H1 (cell line): ENCODE measurements around the gene C6orf136. TPM values are rescaled to one million over a fixed set of nuclear protein-coding genes. Genes with fewer than 3 reads are reported as not detected.

Source experiments
- CTCF ChIA-PET: fragments of 300-600 bp; sonication (Branson Sonifier 250); formaldehyde crosslinking; loops from one replicate; lab custom pipeline; 2021; ENCODE audit not compliant: partially characterized antibody; lab: Charles Lee
- POLR2A ChIA-PET: fragments of 300-600 bp; sonication (Branson Sonifier 250); formaldehyde crosslinking; loops from one replicate; lab custom pipeline; 2021; ENCODE audit warnings: inconsistent platforms; ENCODE audit not compliant: partially characterized antibody; lab: Charles Lee
- DNase-seq, 2 experiments: peaks; one replicate each; pipeline versions ENCODE4 v3.0.0 to v3.0.0-alpha.2; 2010 to 2022; ENCODE audit warnings: low spot score in 2 of 2, low read depth in 1 of 2, mixed read lengths in 1 of 2
- FAIRE-seq: peaks from 2 replicates; lab custom pipeline; 2011; peaks lifted over from hg19 to GRCh38; lab: Jason Lieb, UNC
- H2AFZ ChIP-seq: 2 replicates; pipeline ENCODE4 v1.8.1; 2012; ENCODE audit warnings: low read length, inconsistent platforms
- H2AK5ac ChIP-seq: 2 replicates; pipeline ENCODE4 v1.6.1; 2013; ENCODE audit warnings: low read depth, low read length
- H2BK120ac ChIP-seq: replicated peaks from 2 replicates; pipeline ENCODE3; 2013; ENCODE audit warnings: low read depth, low read length, inconsistent platforms
- H2BK12ac ChIP-seq: 2 replicates; pipeline ENCODE4 v1.6.1; 2013; ENCODE audit warnings: low read depth, low read length
- H2BK15ac ChIP-seq: 2 replicates; pipeline ENCODE4 v1.6.1; 2013; ENCODE audit warnings: low read length
- H2BK20ac ChIP-seq: 2 replicates; pipeline ENCODE4 v1.6.1; 2013; ENCODE audit warnings: low read length
- H2BK5ac ChIP-seq: 2 replicates; pipeline ENCODE4 v1.6.1; 2013; ENCODE audit warnings: low read depth, low read length
- H3K14ac ChIP-seq: 2 replicates; pipeline ENCODE4 v1.6.1; 2013; ENCODE audit warnings: inconsistent platforms; ENCODE audit not compliant: insufficient read length
- H3K18ac ChIP-seq: 2 replicates; pipeline ENCODE4 v1.6.1; 2013; ENCODE audit warnings: low read length; ENCODE audit errors: extremely low read depth
- H3K23ac ChIP-seq: 2 replicates; pipeline ENCODE4 v1.6.1; 2013; ENCODE audit warnings: inconsistent platforms; ENCODE audit not compliant: insufficient read length
- H3K23me2 ChIP-seq: 2 replicates; pipeline ENCODE4 v1.6.1; 2013; ENCODE audit warnings: low read depth, low read length
- H3K27ac ChIP-seq: 2 replicates; pipeline ENCODE4 v1.6.1; 2011; ENCODE audit warnings: low read depth, low read length, inconsistent platforms
- H3K27me3 ChIP-seq, 4 experiments: replicated peaks in 1 of 4; 1 replicate in 1 of 4; 2 replicates in 3 of 4; pipeline versions ENCODE4 v1.6.1 to v1.8.1; 2011 to 2013; ENCODE audit warnings: low read length in 3 of 4, mild to moderate bottlenecking in 3 of 4, inconsistent platforms in 2 of 4, mixed read lengths in 2 of 4, moderate library complexity in 1 of 4; ENCODE audit not compliant: control insufficient read depth in 3 of 4, insufficient read depth in 3 of 4; ENCODE audit errors: extremely low read depth in 1 of 4
- H3K36me3 ChIP-seq, 4 experiments: 2 replicates each; pipeline versions ENCODE4 v1.6.1 to v1.8.1; 2011 to 2013; ENCODE audit warnings: mild to moderate bottlenecking in 4 of 4, low read length in 3 of 4, moderate library complexity in 2 of 4, control low read depth in 1 of 4, inconsistent platforms in 1 of 4; ENCODE audit not compliant: insufficient read depth in 4 of 4, control insufficient read depth in 2 of 4
- H3K4ac ChIP-seq: replicated peaks from 2 replicates; pipeline ENCODE3; 2013; ENCODE audit warnings: low read length, low read depth, mixed read lengths, inconsistent platforms; ENCODE audit not compliant: insufficient read length
- H3K4me1 ChIP-seq, 4 experiments: replicated peaks in 1 of 4; 1 replicate in 1 of 4; 2 replicates in 3 of 4; pipeline versions ENCODE4 v1.6.1 to v1.8.1; 2011 to 2013; ENCODE audit warnings: low read length in 3 of 4, inconsistent platforms in 2 of 4, mixed read lengths in 1 of 4; ENCODE audit not compliant: insufficient read depth in 4 of 4, control insufficient read depth in 3 of 4
- H3K4me2 ChIP-seq, 2 experiments: 2 replicates each; pipeline versions ENCODE4 v1.6.1 to v1.8.1; 2011 to 2013; ENCODE audit warnings: low read depth in 2 of 2, low read length in 2 of 2, control low read depth in 1 of 2, inconsistent platforms in 1 of 2, mild to moderate bottlenecking in 1 of 2; ENCODE audit not compliant: insufficient read depth in 1 of 2
- H3K4me3 ChIP-seq, 4 experiments: fragments of 200-600, 300-600 bp in 1 of 4; sonication (generic), shearing (Covaris generic), sonication (Bioruptor Twin) in 1 of 4; 2 replicates each; pipeline versions ENCODE4 v1.5.1 to v1.8.1; 2011 to 2016; ENCODE audit warnings: low read length in 4 of 4, low read depth in 3 of 4, control low read depth in 2 of 4, inconsistent platforms in 2 of 4, mild to moderate bottlenecking in 2 of 4, mixed read lengths in 1 of 4, moderate library complexity in 1 of 4; ENCODE audit not compliant: insufficient read depth in 2 of 4; ENCODE audit errors: extremely low read depth in 1 of 4
- H3K56ac ChIP-seq: replicated peaks from 2 replicates; pipeline ENCODE3; 2013; ENCODE audit warnings: low read depth, mild to moderate bottlenecking, mixed read lengths, low read length, inconsistent platforms; ENCODE audit not compliant: insufficient read length
- H3K79me1 ChIP-seq: 2 replicates; pipeline ENCODE4 v1.6.1; 2013; ENCODE audit warnings: low read depth, low read length, control low read depth
- H3K79me2 ChIP-seq, 2 experiments: 2 replicates each; pipeline versions ENCODE4 v1.6.1 to v1.8.1; 2012 to 2013; ENCODE audit warnings: low read length in 2 of 2, mild to moderate bottlenecking in 2 of 2, inconsistent platforms in 1 of 2; ENCODE audit not compliant: insufficient read depth in 2 of 2, control insufficient read depth in 1 of 2
- H3K9ac ChIP-seq, 4 experiments: replicated peaks in 1 of 4; 1 replicate in 1 of 4; 2 replicates in 3 of 4; pipeline versions ENCODE4 v1.6.1 to v1.8.1; 2011 to 2013; ENCODE audit warnings: low read depth in 3 of 4, low read length in 3 of 4, control low read depth in 2 of 4, mild to moderate bottlenecking in 2 of 4, moderate library complexity in 2 of 4, inconsistent platforms in 1 of 4; ENCODE audit errors: extremely low read depth in 1 of 4
- H3K9me3 ChIP-seq, 2 experiments: 2 replicates each; pipeline versions ENCODE4 v1.6.1 to v1.8.1; 2012 to 2013; ENCODE audit warnings: mild to moderate bottlenecking in 2 of 2, moderate library complexity in 2 of 2, control low read depth in 1 of 2, inconsistent platforms in 1 of 2, low read depth in 1 of 2, low read length in 1 of 2, mixed read lengths in 1 of 2; ENCODE audit not compliant: insufficient read depth in 2 of 2
- H4K20me1 ChIP-seq, 2 experiments: replicated peaks in 1 of 2; 2 replicates each; pipeline versions ENCODE3 to v1.8.1; 2011 to 2013; ENCODE audit warnings: inconsistent platforms in 2 of 2, low read length in 2 of 2, mild to moderate bottlenecking in 1 of 2; ENCODE audit not compliant: insufficient read depth in 2 of 2, control insufficient read depth in 1 of 2
- H4K5ac ChIP-seq: 2 replicates; pipeline ENCODE4 v1.6.1; 2013; ENCODE audit warnings: low read length, low read depth, mixed read lengths, inconsistent platforms; ENCODE audit not compliant: insufficient read length
- H4K8ac ChIP-seq: 2 replicates; pipeline ENCODE4 v1.8.0; 2013; ENCODE audit warnings: mild to moderate bottlenecking, moderate library complexity, low read length, inconsistent platforms; ENCODE audit not compliant: insufficient read depth; ENCODE audit errors: extremely low read depth
- H4K91ac ChIP-seq: replicated peaks from 2 replicates; pipeline ENCODE3; 2013; ENCODE audit warnings: low read length, mixed read lengths, inconsistent platforms; ENCODE audit not compliant: insufficient read length
- BACH1 ChIP-seq: IDR thresholded peaks from 2 replicates; pipeline ENCODE4 v1.6.1; 2012; ENCODE audit warnings: low read length, improper control_type of control experiment
- CEBPB ChIP-seq: IDR thresholded peaks from 2 replicates; pipeline ENCODE4 v1.6.1; 2012; ENCODE audit warnings: low read depth, low read length
- CHD1 ChIP-seq: IDR thresholded peaks from 2 replicates; pipeline ENCODE4 v1.6.1; 2012; ENCODE audit warnings: low read depth, low read length, improper control_type of control experiment
- CHD2 ChIP-seq: IDR thresholded peaks from 2 replicates; pipeline ENCODE4 v1.6.1; 2012; ENCODE audit warnings: low read length, improper control_type of control experiment
- JUND ChIP-seq: IDR thresholded peaks from 2 replicates; pipeline ENCODE4 v1.6.1; 2011; ENCODE audit warnings: mild to moderate bottlenecking, improper control_type of control experiment, low read length
- POLR2A ChIP-seq, 2 experiments: IDR thresholded peaks; 1 replicate in 1 of 2; 2 replicates in 1 of 2; pipeline ENCODE4 v1.6.1; 2011; ENCODE audit warnings: low read depth in 2 of 2, low read length in 2 of 2, mild to moderate bottlenecking in 2 of 2; ENCODE audit errors: control extremely low read depth in 1 of 2
- POLR2AphosphoS5 ChIP-seq: IDR thresholded peaks from 2 replicates; pipeline ENCODE4 v1.6.1; 2011; ENCODE audit warnings: low read depth, low read length
- WGBS, 2 experiments: shearing (Covaris generic) in 1 of 2; methylation state at CpG; one replicate each; pipeline versions ENCODE4 v1.1.6 to v1.1.7; 2013 to 2015; ENCODE audit warnings: low lambda C conversion rate in 2 of 2, mixed read lengths in 2 of 2, inconsistent platforms in 1 of 2, low coverage in 1 of 2, missing lambda C conversion rate in 1 of 2; ENCODE audit not compliant: insufficient replicate concordance in 2 of 2, insufficient coverage in 1 of 2, insufficient read length in 1 of 2; ENCODE audit errors: extremely low coverage in 1 of 2, missing lambda C conversion rate in 1 of 2; 5-methylcytosine and 5-hydroxymethylcytosine counted together
- polyA plus RNA-seq, 7 experiments: library from polyadenylated mRNA; depleted of rRNA in 3 of 7; stranded (reverse) in 5 of 7; unstranded in 2 of 7; fragments of >200 nt in 5 of 7; fragments of 200-250 nt in 2 of 7; gene quantifications; 1 replicate in 5 of 7; 2 replicates in 1 of 7; 4 replicates in 1 of 7; pipeline versions ENCODE4 v1.2.1 to v1.2.3, GENCODE V29; 2011 to 2013; ENCODE audit warnings: missing spikeins in 2 of 7, mixed read lengths in 2 of 7
- total RNA-seq: library from RNA; stranded (reverse); fragmentation: NEBNext Ultra II Directional; extraction: Animal tissue kit (Norgen Biotek cat#: 25700); gene quantifications from 2 replicates; pipeline ENCODE4 v1.2.1, GENCODE V29; 2021

Gene C6orf136
- total and polyA plus RNA-seq, 2 of the 8 experiments (the other 6 are each of a cell fraction or from before 2014, with no cell fraction given), result 20.8 to 23.1 TPM

GRCh38 chr6:30614044-30614842, 32.7 kb upstream of the C6orf136 start:
- H4K8ac ChIP-seq, result no peak overlapping the region
- no peaks in the 10 kb centered on the region for H3K9me3 ChIP-seq
- H2BK12ac ChIP-seq, result peak overlapping the region; percentile 35; the same call in 1 of the 2 replicates
- H3K23me2 ChIP-seq, result peaks cover 14% of the 10 kb centered on the region
- H3K14ac ChIP-seq, result no peak overlapping the region
- H3K56ac ChIP-seq, result no peak overlapping the region
- CTCF ChIA-PET, result interaction anchor here (0.6 to 2.4 kb wide), 7 partner anchors 9 to 27 kb away, joined by 3 to 17 read pairs (median 3); no protein-coding TSS in a partner anchor
- H4K5ac ChIP-seq, result no peak overlapping the region
- peak overlapping the region; percentile 31 to 90 (median 44); a peak in 7 of 8 replicates for H3K4me3 ChIP-seq
- H3K27me3 ChIP-seq, result no peaks in the 10 kb centered on the region
- FAIRE-seq (no peak), DNase-seq (no peak)
- H2AFZ ChIP-seq, result no peak overlapping the region
- TF ChIP-seq CHD1, result peak; percentile 19; the same call in 1 of the 2 replicates
- TF ChIP-seq CHD2, result peak; percentile 24; the same call in 1 of the 2 replicates
- TF ChIP-seq POLR2AphosphoS5, result peak; percentile 81
- no peak for TF ChIP-seq CEBPB
- no peak for TF ChIP-seq BACH1
- no peak for TF ChIP-seq JUND
- peak in 1 of 2 experiments; percentile 59; a peak in 2 of 3 replicates for TF ChIP-seq POLR2A (IDR thresholded peaks at IDR 0.05; ENCODE audit: control extremely low read depth in 1 of 2, low read depth in 2 of 2, low read length in 2 of 2)
- no peak overlapping the region for H2BK120ac ChIP-seq
- H2BK15ac ChIP-seq, result no peak overlapping the region
- H3K27ac ChIP-seq, result peak overlapping the region; percentile 98
- H3K18ac ChIP-seq, result peak overlapping the region; percentile 34; the same call in 1 of the 2 replicates
- 72% methylated on average over 8 of the region's 8 CpGs; no CpG with 5 or more reads in 1 of the 2 experiments for WGBS, 2 experiments
- H3K79me1 ChIP-seq, result peaks cover 11% of the 10 kb centered on the region; the same call in 1 of the 2 replicates
- no peak overlapping the region for H3K4ac ChIP-seq
- peak overlapping the region; percentile 96 to 98 for H3K4me2 ChIP-seq
- peak overlapping the region; percentile 53; the same call in 1 of the 2 replicates for H2BK5ac ChIP-seq
- peaks cover 0 to 6% (median 4%) of the 10 kb centered on the region in 4 experiments; a peak in 4 of 7 replicates for H3K4me1 ChIP-seq
- no peak overlapping the region for H3K23ac ChIP-seq
- H3K36me3 ChIP-seq, result peaks cover 6 to 48% (median 19%) of the 10 kb centered on the region in 4 experiments
- H3K9ac ChIP-seq, result peak overlapping the region in 3 of 4 experiments; percentile 58 to 100 (median 59); a peak in 6 of 7 replicates
- 0 out of 2 replicates have a peak overlapping the region, but pooled peaks have one; percentile 34 for H2AK5ac ChIP-seq
- POLR2A ChIA-PET, result interaction anchor here (0.6 to 4.8 kb wide), 45 partner anchors 10 to 551 kb away, joined by 3 to 443 read pairs (median 6); partner anchors contain the start of genes ABCF1, ATAT1, C6orf136 and DHX16
- H3K79me2 ChIP-seq, result peaks cover 4 to 72% of the 10 kb centered on the region in 2 experiments; a peak in 3 of 4 replicates
- no peak overlapping the region for H4K91ac ChIP-seq
- peaks cover 1 to 4% of the 10 kb centered on the region in 2 experiments for H4K20me1 ChIP-seq
- H2BK20ac ChIP-seq, result no peak overlapping the region
